Activated naive CD4-positive, alpha-beta T cell treated with anti-CD3 and anti-CD28 coated beads, Interleukin-2, amount 50 U/mL, for 72 hours (primary cell): ENCODE data around the gene PRRT1B. TPM values are rescaled to one million over a fixed set of nuclear protein-coding genes. Genes with fewer than 3 reads are reported as not detected.

Source experiments
- total RNA-seq, 2 donors: library from RNA; stranded (reverse); gene quantifications; one replicate each; pipeline ENCODE4 v1.2.3, GENCODE V29; 2022

The PRRT1B gene
- total RNA-seq, 2 donors from 2014 or later, result not detected

Other genes starting within 250 kb of the PRRT1B start
- gene PRRC2B, start 151.4 kb upstream of the PRRT1B start, total RNA-seq, result 100 to 1,000 TPM; 138 to 160 TPM
- gene POMT1, start 42.6 kb upstream of the PRRT1B start, total RNA-seq, result 10 to 100 TPM; 49.6 to 73.4 TPM
- gene UCK1, start 14.3 kb upstream of the PRRT1B start, total RNA-seq, result 10 to 100 TPM; 21.4 to 33.7 TPM
- 100 to 1,000 TPM in 1 of 2 donors, 10 to 100 TPM in 1; 45.8 to 105 TPM for gene RAPGEF1, start 194.6 kb downstream of the PRRT1B start, total RNA-seq